DMS114 treated with DMSO at 0.1 percent for 48 hours (cell line): ENCODE measurements around the gene ANKRD34C.
"Not testable (repeated sequence)": the region's sequence is repeated elsewhere in the genome, so short reads cannot be mapped to it uniquely, and the experiment has no call there.

Experiments
- DNase-seq: peaks from one replicate; lab custom pipeline; 2025; ENCODE audit not compliant: unreplicated experiment; lab: John Stamatoyannopoulos, UW

The ANKRD34C gene

GRCh38 chr15:79310985-79311900, 28.7 kb downstream of the ANKRD34C start, which contains the start of gene TMED3:
Gene TMED3, plus strand, starts transcription at chr15:79311112. Its CDS starts 138 bp downstream, at chr15:79311250.
- peak; percentile 82 for DNase-seq

DNA sequence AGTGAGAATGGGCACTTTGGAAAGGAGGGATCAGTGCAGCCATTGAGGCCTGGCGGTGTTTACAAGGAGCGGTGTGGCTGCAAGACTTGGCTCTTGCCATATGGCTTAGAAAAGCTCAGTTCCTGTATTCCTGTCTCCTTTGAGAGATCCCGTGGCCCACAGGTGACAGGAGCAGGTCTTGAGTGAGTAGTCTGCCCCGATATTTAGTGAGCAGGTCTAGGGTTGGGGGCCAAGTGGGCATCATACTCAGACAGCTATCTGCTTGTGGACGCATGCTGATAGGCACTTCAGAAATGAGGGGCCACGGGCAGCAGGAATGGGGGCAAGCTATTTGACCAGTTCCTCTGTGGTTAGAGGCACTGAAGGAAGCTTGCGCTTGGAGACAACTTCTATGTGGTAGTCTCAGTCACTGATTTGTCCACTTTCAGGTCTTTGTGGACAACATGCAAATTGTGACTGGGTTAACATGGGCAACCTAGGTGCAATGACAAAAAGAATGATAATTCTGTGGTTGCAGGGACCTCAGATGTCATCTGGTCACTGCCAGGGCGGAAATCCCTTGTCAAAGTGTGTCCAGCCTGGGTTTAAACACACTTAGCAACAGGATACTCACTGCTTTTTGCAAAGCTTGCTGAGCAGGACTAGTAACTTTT, 29.5 kb downstream of the ANKRD34C start:
- no peak for DNase-seq

- DNase-seq: no peak
Measured at GRCh38 chr15:79314186-79314585, 31.7 kb downstream of the ANKRD34C start.

GRCh38 chr15:79314811-79315210, 32.3 kb downstream of the ANKRD34C start:
- no peak for DNase-seq

DNA sequence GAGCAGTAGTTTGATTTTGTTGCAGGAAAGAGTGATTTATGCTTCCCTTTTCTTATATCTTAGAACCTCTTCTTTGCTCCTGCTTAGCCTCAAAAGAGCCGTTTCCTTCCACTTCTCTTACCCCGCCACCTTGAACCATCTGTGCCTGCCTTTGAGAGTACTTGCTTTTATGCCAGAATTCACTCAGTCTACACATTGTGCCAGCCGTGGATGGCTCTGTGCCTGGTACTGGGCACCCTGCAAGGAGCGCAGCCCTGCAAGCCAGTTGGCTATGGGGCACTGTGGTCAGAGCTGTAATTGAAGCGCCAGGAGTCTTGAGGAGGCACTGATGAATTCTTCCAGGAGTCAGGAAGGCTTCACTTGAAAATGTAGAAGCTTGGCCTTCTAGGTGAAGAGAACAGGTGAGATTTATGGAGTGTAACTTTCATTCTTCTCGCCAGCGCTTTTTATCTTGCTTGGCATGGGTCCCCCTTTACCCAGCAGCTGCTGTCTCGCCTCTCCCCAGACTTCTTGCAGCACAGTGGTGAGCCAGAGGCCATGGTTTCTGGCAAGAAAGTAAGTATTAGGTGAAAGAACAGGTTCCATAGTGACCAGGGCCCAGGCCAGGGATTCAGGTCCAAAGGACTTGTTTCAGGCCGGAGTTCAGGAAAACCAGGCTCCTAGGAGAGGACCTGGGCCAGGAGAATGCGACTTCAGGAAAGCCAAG, 33.3 kb downstream of the ANKRD34C start:
- DNase-seq: no peak

DNA sequence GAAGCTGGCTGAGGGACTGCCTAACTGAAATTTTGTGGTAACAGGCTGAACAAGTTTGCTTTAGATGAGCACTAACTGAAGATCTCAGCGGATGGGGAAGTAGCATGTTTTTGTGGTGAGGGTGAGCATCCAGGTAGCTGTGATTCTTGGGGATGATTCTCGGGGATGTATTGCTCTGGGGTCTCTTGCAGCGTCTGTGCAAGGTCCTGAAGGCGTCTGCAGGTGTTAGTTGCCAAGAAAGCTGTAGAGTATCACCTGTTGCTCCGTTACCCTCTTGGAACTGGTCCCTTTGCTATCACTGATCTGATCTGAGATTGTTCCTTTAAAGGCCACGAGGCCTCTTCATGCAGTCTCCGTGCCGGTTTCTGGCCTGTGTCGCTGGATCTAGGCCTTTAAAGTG, 34.3 kb downstream of the ANKRD34C start:
- no peak for DNase-seq

GRCh38 chr15:79319973-79320372, 37.5 kb downstream of the ANKRD34C start:
- not testable (repeated sequence) for DNase-seq

DNA sequence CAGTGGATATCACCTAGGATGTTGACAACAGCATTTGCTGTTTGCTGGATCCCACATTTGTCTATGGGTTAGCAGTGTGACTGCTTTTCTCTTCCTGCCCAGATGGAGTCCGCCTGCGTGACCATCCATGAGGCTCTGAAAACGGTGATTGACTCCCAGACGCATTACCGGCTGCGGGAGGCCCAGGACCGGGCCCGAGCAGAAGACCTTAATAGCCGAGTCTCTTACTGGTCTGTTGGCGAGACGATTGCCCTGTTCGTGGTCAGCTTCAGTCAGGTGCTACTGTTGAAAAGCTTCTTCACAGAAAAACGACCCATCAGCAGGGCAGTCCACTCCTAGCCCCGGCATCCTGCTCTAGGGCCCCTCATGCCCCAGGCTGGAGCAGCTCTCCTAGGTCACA, 39.4 kb downstream of the ANKRD34C start:
- DNase-seq: no peak

- DNase-seq: no peak
Measured at GRCh38 chr15:79322306-79322705, 39.8 kb downstream of the ANKRD34C start.

GRCh38 chr15:79322945-79323344, 40.4 kb downstream of the ANKRD34C start:
- DNase-seq: no peak

- DNase-seq: no peak
Measured at GRCh38 chr15:79329171-79329611, 46.7 kb downstream of the ANKRD34C start.
